ENCODE results near the gene ANGEL2. TPM values are rescaled to one million over a fixed set of nuclear protein-coding genes. Genes with fewer than 3 reads are reported as not detected.

ANGEL2 gene
- total RNA-seq, 4 donors from 2014 or later = 24.4 to 46.1 (median 34.8) TPM

DNA sequence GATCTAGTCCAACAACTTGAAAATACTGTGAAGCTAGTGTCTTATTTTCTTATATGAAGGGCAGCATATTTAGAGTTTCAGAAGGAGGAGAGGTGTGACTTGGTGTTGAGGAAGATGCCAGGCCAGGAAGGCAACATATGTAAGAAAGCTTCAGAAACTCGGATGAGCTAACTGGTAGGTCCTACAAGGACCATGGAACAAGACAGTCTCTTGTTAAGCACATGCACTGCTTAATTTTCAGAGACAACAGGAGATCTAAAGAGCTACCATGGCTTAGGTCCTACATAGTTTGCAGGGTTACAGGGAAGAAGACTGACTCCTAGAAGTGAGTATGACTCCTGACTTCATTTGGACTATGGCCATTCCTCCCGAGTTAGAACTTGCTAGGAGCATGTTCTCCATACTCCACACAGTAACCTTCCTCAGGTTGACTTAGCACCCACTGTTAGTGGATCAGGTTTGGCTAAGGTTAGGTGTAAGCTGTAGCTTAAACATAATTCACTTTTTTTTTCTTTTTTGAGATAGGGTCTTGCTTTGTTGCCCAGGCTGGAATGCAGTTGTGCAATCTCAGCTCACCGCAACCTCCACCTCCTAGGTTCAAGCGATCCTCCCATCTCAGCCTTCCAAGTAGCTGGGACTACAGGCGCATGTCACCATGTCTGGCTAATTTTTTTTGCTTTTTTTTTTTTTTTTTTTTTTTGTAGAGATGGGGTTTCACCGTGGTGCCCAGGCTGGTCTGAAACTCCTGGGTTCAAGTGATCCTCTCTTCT lies 31.0 kb downstream of the ANGEL2 start:
- 95% methylated on average over 6 of the region's 6 CpGs for WGBS
- TF ChIP-seq EP300 (IDR thresholded peaks at IDR 0.05) (no peak), POLR2AphosphoS5 (IDR thresholded peaks at IDR 0.05) (no peak), POLR2A (IDR thresholded peaks at IDR 0.05; ENCODE audit: low read depth) (no peak)
- TF ChIP-seq, protein P1, sequence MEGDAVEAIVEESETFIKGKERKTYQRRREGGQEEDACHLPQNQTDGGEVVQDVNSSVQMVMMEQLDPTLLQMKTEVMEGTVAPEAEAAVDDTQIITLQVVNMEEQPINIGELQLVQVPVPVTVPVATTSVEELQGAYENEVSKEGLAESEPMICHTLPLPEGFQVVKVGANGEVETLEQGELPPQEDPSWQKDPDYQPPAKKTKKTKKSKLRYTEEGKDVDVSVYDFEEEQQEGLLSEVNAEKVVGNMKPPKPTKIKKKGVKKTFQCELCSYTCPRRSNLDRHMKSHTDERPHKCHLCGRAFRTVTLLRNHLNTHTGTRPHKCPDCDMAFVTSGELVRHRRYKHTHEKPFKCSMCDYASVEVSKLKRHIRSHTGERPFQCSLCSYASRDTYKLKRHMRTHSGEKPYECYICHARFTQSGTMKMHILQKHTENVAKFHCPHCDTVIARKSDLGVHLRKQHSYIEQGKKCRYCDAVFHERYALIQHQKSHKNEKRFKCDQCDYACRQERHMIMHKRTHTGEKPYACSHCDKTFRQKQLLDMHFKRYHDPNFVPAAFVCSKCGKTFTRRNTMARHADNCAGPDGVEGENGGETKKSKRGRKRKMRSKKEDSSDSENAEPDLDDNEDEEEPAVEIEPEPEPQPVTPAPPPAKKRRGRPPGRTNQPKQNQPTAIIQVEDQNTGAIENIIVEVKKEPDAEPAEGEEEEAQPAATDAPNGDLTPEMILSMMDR (IDR thresholded peaks at IDR 0.05) = no peak
- Histone ChIP-seq H3K4me3 (no peak overlapping the region), H3K27ac (replicated peaks in 1 of 4) (no peak overlapping the region), H3K9me3 (no peaks in the 10 kb centered on the region), H3K27me3 (no peaks in the 10 kb centered on the region), H3K4me1 (peaks cover 27 to 44% (median 34%) of the 10 kb centered on the region in 4 donors), H3K36me3 (peaks cover 0 to 9% (median 3%) of the 10 kb centered on the region in 4 donors)
- intact Hi-C loops (cut with DNase I) = no loop called here
- no peak for DNase-seq (ENCODE audit: extremely low spot score)

DNA sequence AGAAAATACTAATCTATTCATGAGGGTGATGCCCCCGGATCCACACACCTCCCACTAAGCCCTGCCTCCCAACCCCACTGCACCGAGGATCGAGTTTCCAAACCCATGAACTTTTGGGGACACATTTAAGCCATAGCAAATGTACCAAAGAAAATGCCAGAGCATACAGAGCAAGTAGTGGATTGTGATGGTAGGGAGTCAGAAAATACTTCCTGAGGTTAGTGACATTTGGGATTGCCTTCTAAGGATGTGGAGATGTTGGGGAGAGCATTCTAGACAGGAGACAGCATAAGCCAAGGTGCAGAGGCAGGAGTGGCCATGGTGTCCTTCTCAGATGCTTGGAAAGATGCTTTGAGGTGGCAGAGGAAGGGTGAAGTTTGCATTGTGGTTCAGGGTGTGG lies 32.2 kb downstream of the ANGEL2 start:
- TF ChIP-seq, protein P1 (IDR thresholded peaks at IDR 0.05) = no peak
- TF ChIP-seq EP300 (IDR thresholded peaks at IDR 0.05) = no peak
- no peak overlapping the region for H3K27ac ChIP-seq (replicated peaks in 1 of 4)
- no peaks in the 10 kb centered on the region for H3K36me3 ChIP-seq
- peaks cover 30 to 52% (median 41%) of the 10 kb centered on the region in 4 donors for H3K4me1 ChIP-seq
- 90% methylated on average over 3 of the region's 3 CpGs for WGBS
- H3K9me3 ChIP-seq = no peaks in the 10 kb centered on the region
- intact Hi-C loops (cut with DNase I) = no loop called here
- no peak overlapping the region for H3K4me3 ChIP-seq
- peak; percentile 60 for DNase-seq (ENCODE audit: extremely low spot score)
- no peaks in the 10 kb centered on the region for H3K27me3 ChIP-seq

DNA sequence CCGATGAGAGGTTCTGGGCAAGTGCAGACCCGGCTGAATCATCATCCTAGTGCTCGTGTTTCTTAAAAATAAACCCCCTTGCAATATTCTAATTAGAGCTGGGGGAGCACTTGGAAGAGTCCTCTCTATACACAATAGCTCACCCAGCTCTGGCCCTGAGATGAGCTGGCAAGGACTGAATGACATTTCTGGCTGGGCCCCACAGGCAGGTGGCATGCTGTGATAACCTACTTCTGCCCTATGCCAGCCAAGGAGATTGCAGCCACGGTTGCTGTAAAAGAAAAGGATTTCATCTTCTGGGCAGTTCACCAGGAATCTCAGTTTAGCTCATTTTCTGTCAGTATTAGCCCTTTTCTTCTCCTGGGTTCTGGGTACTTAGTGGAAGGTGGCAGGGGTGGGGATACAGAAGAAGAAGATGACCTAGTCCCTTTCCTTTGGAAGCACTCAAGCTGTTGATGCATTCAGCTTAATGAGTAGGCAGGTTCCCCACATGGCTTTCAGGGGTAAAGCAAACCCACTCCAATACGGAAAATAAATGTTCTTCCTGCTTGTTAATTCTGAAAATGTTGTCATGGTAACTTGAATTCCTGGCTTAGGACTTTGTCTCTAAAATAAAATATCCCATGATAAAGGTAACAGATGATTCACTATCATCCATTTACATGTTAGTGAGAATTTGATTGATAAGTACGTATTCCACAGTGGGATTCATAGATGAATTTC lies 33.1 kb downstream of the ANGEL2 start:
- 48% methylated on average over 6 of the region's 6 CpGs for WGBS
- DNase-seq (ENCODE audit: extremely low spot score) = peak; percentile 50
- Histone ChIP-seq H3K9me3 (no peaks in the 10 kb centered on the region), H3K4me3 (no peak overlapping the region), H3K27me3 (no peaks in the 10 kb centered on the region), H3K4me1 (peaks cover 30 to 45% (median 37%) of the 10 kb centered on the region in 4 donors), H3K27ac (replicated peaks in 1 of 4) (peak overlapping the region in 1 of 4 donors; percentile 65), H3K36me3 (no peaks in the 10 kb centered on the region)
- intact Hi-C loops (cut with DNase I) = no loop called here
- TF ChIP-seq POLR2A (IDR thresholded peaks at IDR 0.05; ENCODE audit: low read depth) = no peak
- TF ChIP-seq POLR2AphosphoS5 (IDR thresholded peaks at IDR 0.05) = no peak
- TF ChIP-seq, protein P1 (IDR thresholded peaks at IDR 0.05) = no peak
- no peak for TF ChIP-seq EP300 (IDR thresholded peaks at IDR 0.05)

DNA sequence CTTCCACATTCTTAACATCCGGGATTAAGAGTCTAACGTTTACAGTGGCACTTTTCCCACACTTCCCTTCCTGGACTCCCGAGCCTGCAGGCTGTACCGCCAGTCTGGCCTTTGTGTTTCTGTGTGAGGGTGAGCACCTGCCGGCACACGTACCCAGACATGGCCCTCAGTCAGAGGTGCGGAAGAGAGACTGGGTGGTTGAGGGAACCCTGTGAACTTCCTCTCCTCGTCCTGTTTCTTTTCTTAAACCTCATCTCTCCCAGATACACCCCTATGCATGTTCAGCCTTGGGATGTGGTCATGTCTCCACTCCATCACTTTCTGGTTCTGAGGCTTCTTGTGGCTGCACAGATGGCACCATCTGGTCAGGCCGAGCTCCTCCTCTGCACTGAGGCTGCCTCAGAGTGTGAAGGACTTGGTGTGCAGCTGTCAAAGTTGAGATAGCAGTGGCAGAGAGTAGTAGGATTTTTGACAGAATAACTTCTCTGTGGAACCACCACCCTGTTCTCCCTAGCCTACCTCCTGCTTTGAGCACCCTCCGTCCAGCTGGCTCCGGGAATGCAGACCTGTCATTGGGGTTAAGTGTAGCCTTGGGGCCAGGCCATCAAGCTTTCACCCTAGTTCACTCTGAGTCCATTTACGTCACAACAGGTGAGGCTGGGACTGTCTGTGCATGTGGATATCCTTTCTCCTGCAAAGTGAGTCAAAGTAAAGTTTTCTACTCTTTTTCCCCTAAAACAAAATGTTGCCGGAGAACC lies 33.9 kb downstream of the ANGEL2 start:
- intact Hi-C loops (cut with DNase I) = no loop called here
- peak; percentile 77 for DNase-seq (ENCODE audit: extremely low spot score)
- H3K27me3 ChIP-seq = no peaks in the 10 kb centered on the region
- no peaks in the 10 kb centered on the region for H3K9me3 ChIP-seq
- H3K4me3 ChIP-seq = no peak overlapping the region
- peak overlapping the region; percentile 53 to 69 (median 65) for H3K27ac ChIP-seq (replicated peaks in 1 of 4)
- TF ChIP-seq, protein P1 (IDR thresholded peaks at IDR 0.05) = no peak
- TF ChIP-seq POLR2AphosphoS5 (IDR thresholded peaks at IDR 0.05) = no peak
- no peak for TF ChIP-seq EP300 (IDR thresholded peaks at IDR 0.05)
- no peak for TF ChIP-seq POLR2A (IDR thresholded peaks at IDR 0.05; ENCODE audit: low read depth)
- peaks cover 30 to 39% (median 36%) of the 10 kb centered on the region in 4 donors for H3K4me1 ChIP-seq
- 58% methylated on average over 13 of the region's 13 CpGs for WGBS
- H3K36me3 ChIP-seq = no peaks in the 10 kb centered on the region
